ENCODE results near the gene KDSR. TPM values are rescaled to one million over a fixed set of nuclear protein-coding genes. Genes with fewer than 3 reads are reported as not detected.

KDSR gene
- total and polyA plus RNA-seq, 12 donors: 9.4 to 41.6 (median 32.8) TPM

- ATAC-seq (no peak), DNase-seq (no peak)
- WGBS, 2 donors: 85 to 86% methylated on average over 6 of the region's 6 CpGs
- H3K36me3 ChIP-seq: no peaks in the 10 kb centered on the region
- H3K4me3 ChIP-seq: no peak overlapping the region
- H3K4me1 ChIP-seq: peaks cover 0 to 63% (median 44%) of the 10 kb centered on the region in 9 donors
- TF ChIP-seq CTCF (IDR thresholded peaks at IDR 0.05): no peak
- H3K27me3 ChIP-seq: no peaks in the 10 kb centered on the region
- intact Hi-C loops (cut with DNase I): no loop called here
- peak overlapping the region in 1 of 10 donors; percentile 45 for H3K27ac ChIP-seq
- H3K9me3 ChIP-seq: no peaks in the 10 kb centered on the region
Measured at GRCh38 chr18:63306249-63306648, 60.8 kb downstream of the KDSR start.

DNA sequence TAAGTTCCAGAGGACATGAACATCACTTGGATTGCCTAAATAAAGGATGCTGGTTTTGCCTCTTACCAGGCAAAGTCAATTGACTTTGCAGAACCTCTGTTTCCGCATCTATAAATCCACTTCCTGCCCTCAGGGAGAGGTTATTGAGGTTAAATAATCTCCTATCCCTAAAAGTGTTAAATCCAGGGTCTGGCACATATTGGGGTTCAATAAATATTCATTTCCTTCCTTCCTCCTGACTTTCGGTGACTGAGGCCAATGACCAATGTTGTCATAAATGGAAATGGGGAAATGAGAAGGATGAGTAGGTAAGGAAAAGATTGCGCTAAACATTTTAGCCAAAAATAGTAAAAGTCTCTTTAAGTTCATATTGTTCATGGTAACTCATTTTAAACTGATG lies 63.5 kb downstream of the KDSR start:
- no peak for TF ChIP-seq CTCF (IDR thresholded peaks at IDR 0.05)
- H3K27me3 ChIP-seq: no peaks in the 10 kb centered on the region
- ATAC-seq (no peak), DNase-seq (no peak)
- no peaks in the 10 kb centered on the region for H3K36me3 ChIP-seq
- H3K27ac ChIP-seq: peak overlapping the region in 2 of 10 donors; percentile 16 to 36
- H3K9me3 ChIP-seq: no peaks in the 10 kb centered on the region
- intact Hi-C loops (cut with DNase I): no loop called here
- WGBS, 2 donors: 65 to 91% methylated on average over 3 of the region's 3 CpGs
- peaks cover 0 to 78% (median 39%) of the 10 kb centered on the region in 9 donors for H3K4me1 ChIP-seq
- H3K4me3 ChIP-seq: no peak overlapping the region

GRCh38 chr18:63302636-63303405 lies 64.2 kb downstream of the KDSR start:
- intact Hi-C loops (cut with DNase I): no loop called here
- H3K9me3 ChIP-seq: no peaks in the 10 kb centered on the region
- peaks cover 0 to 78% (median 42%) of the 10 kb centered on the region in 9 donors for H3K4me1 ChIP-seq

GRCh38 chr18:63302220-63302619 lies 64.8 kb downstream of the KDSR start:
- WGBS, 2 donors: 59 to 69% methylated on average over 4 of the region's 4 CpGs
- Histone ChIP-seq H3K4me1 (peaks cover 0 to 78% (median 37%) of the 10 kb centered on the region in 9 donors), H3K27ac (peak overlapping the region in 4 of 10 donors; percentile 16 to 51 (median 34))

More at GRCh38 chr18:63302636-63303405, 64.2 kb downstream of the KDSR start:
- DNase-seq: no peak
- 61 to 62% methylated on average over 5 of the region's 5 CpGs for WGBS, 2 donors
- Histone ChIP-seq H3K27ac (peak overlapping the region in 4 of 10 donors; percentile 16 to 51 (median 22)), H3K4me3 (no peak overlapping the region), H3K27me3 (no peaks in the 10 kb centered on the region), H3K36me3 (no peaks in the 10 kb centered on the region)
- TF ChIP-seq CTCF (IDR thresholded peaks at IDR 0.05): no peak
- no peak for ATAC-seq

More at GRCh38 chr18:63302220-63302619, 64.8 kb downstream of the KDSR start:
- intact Hi-C loops (cut with DNase I): no loop called here
- ATAC-seq (peak in 1 of 8 donors; percentile 48), DNase-seq (no peak)
- Histone ChIP-seq H3K4me3 (no peak overlapping the region), H3K9me3 (no peaks in the 10 kb centered on the region), H3K36me3 (no peaks in the 10 kb centered on the region), H3K27me3 (no peaks in the 10 kb centered on the region)
- no peak for TF ChIP-seq CTCF (IDR thresholded peaks at IDR 0.05)
